Measurements from ENCODE around the gene GCLM. TPM values are rescaled to one million over a fixed set of nuclear protein-coding genes. Genes with fewer than 3 reads are reported as not detected.
"Not testable (repeated sequence)": the region's sequence is repeated elsewhere in the genome, so short reads cannot be mapped to it uniquely, and the experiment has no call there.

Gene GCLM
- polyA plus RNA-seq, 1 donor (not counting 4 experiments of a cell fraction or from before 2014, with no cell fraction given) = 41.8 TPM

- Histone ChIP-seq H3K9me3 (ENCODE audit: control insufficient read depth, low read depth, low read length) (no peaks in the 10 kb centered on the region), H3K79me2 (ENCODE audit: control insufficient read depth, insufficient read depth, low read length) (no peaks in the 10 kb centered on the region), H3K27me3 (ENCODE audit: control insufficient read depth, extremely low read depth, insufficient read depth, low read length) (no peaks in the 10 kb centered on the region), H3K9me1 (ENCODE audit: control insufficient read depth, extremely low read depth, insufficient read depth, low read length) (no peaks in the 10 kb centered on the region), H3K27ac (ENCODE audit: control insufficient read depth, insufficient read depth, low read length) (no peak overlapping the region), H2AFZ (ENCODE audit: control insufficient read depth, low read length) (no peak overlapping the region), H3K4me1 (ENCODE audit: control insufficient read depth, extremely low read depth, insufficient read depth, low read length) (peaks cover 5% of the 10 kb centered on the region), H3K9ac (ENCODE audit: control insufficient read depth, extremely low read depth, insufficient read depth, low read length) (no peak overlapping the region), H3K4me3 (ENCODE audit: control insufficient read depth in 2 of 3, extremely low read depth in 1 of 3, insufficient read depth in 2 of 3, low read depth in 1 of 3, low read length in 3 of 3) (no peak overlapping the region), H3K36me3 (ENCODE audit: control insufficient read depth in 2 of 2, extremely low read depth in 1 of 2, insufficient read depth in 2 of 2, low read length in 2 of 2) (no peaks in the 10 kb centered on the region), H4K20me1 (ENCODE audit: control insufficient read depth, extremely low read depth, insufficient read depth, low read length) (no peaks in the 10 kb centered on the region), H3K4me2 (ENCODE audit: control insufficient read depth, extremely low read depth, insufficient read depth, low read depth, low read length) (no peak overlapping the region)
- dilution Hi-C loops (cut with MboI; ENCODE audit: extremely low pct_ligation_motif_present, low sequenced_read_pairs) = no loop called here
- DNase-seq (ENCODE audit: low read depth, low spot score) (no peak), FAIRE-seq (no peak)
- TF ChIP-seq EZH2 (IDR thresholded peaks at IDR 0.05; ENCODE audit: low read length) (no peak), CTCF (optimal IDR thresholded peaks at IDR 0.05 in 1 of 3, IDR thresholded peaks at IDR 0.05 in 1 of 3, conservative IDR thresholded peaks at IDR 0.05 in 1 of 3; ENCODE audit: extremely low read depth in 1 of 3, insufficient read depth in 2 of 3, low read length in 3 of 3) (no peak)
Observed at GRCh38 chr1:93851327-93851712, 57.9 kb downstream of the GCLM start.

GRCh38 chr1:93850687-93851326 lies 58.4 kb downstream of the GCLM start:
- H3K9me1 ChIP-seq (ENCODE audit: control insufficient read depth, extremely low read depth, insufficient read depth, low read length); H3K4me2 ChIP-seq (ENCODE audit: control insufficient read depth, extremely low read depth, insufficient read depth, low read depth, low read length); H3K36me3 ChIP-seq (ENCODE audit: control insufficient read depth in 2 of 2, extremely low read depth in 1 of 2, insufficient read depth in 2 of 2, low read length in 2 of 2); H3K79me2 ChIP-seq (ENCODE audit: control insufficient read depth, insufficient read depth, low read length); H3K9ac ChIP-seq (ENCODE audit: control insufficient read depth, extremely low read depth, insufficient read depth, low read length); FAIRE-seq; H3K27me3 ChIP-seq (ENCODE audit: control insufficient read depth, extremely low read depth, insufficient read depth, low read length); H4K20me1 ChIP-seq (ENCODE audit: control insufficient read depth, extremely low read depth, insufficient read depth, low read length); DNase-seq (ENCODE audit: low read depth, low spot score); H3K4me1 ChIP-seq (ENCODE audit: control insufficient read depth, extremely low read depth, insufficient read depth, low read length); H3K4me3 ChIP-seq (ENCODE audit: control insufficient read depth in 2 of 3, extremely low read depth in 1 of 3, insufficient read depth in 2 of 3, low read depth in 1 of 3, low read length in 3 of 3); H2AFZ ChIP-seq (ENCODE audit: control insufficient read depth, low read length); H3K27ac ChIP-seq (ENCODE audit: control insufficient read depth, insufficient read depth, low read length); H3K9me3 ChIP-seq (ENCODE audit: control insufficient read depth, low read depth, low read length); dilution Hi-C loops (cut with MboI; ENCODE audit: extremely low pct_ligation_motif_present, low sequenced_read_pairs): not testable (repeated sequence)
- peak; percentile 7 to 53 (median 44) for TF ChIP-seq CTCF (optimal IDR thresholded peaks at IDR 0.05 in 1 of 3, IDR thresholded peaks at IDR 0.05 in 1 of 3, conservative IDR thresholded peaks at IDR 0.05 in 1 of 3; ENCODE audit: extremely low read depth in 1 of 3, insufficient read depth in 2 of 3, low read length in 3 of 3)
